ENCODE results near the gene SORCS2.

DNA sequence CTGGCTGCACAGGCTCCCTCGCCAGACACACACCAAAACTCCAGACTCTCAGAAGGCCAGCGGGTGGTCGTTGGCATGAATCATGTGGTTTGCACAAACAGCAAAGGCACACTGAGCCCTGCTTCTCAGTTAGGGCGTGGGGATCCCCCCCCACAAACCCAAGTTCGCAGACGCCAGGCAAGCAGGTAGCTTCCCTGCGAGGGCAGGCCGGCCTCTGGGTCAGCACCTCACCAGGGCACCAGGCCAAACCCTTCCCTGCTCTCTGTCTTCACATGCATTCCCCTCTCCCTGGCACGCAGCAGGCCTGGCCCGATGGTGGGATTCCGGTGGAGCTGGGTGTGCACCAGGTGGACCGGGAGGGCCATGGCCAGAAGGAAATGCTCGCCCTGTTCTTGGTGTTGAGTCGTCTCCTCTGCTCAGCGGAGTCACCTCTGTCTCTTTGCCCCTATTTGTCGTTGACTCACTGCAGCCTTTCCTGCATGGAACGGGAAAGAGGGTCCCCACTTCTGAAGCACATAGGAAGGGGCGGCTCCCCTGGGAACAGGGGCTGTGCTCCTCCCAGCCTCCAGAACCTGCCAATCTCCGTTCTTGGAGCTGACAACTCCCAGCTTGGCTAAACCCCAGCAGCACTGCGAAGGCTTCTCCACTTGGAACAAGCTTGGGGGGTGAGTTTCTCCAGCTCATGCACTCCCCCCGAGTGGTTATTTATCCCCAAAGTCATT is 51.4 kb downstream of the SORCS2 start:
- TF ChIP-seq EZH2phosphoT487 (IDR thresholded peaks at IDR 0.05; ENCODE audit: borderline replicate concordance, low read depth) (no peak), TAF1 (IDR thresholded peaks at IDR 0.05; ENCODE audit: borderline replicate concordance, low read depth, low read length) (no peak), POLR2AphosphoS5 (IDR thresholded peaks at IDR 0.05; ENCODE audit: low read depth, low read length) (no peak), NFIC (IDR thresholded peaks at IDR 0.05; ENCODE audit: borderline replicate concordance) (no peak), JUND (IDR thresholded peaks at IDR 0.05) (no peak), TEAD4 (IDR thresholded peaks at IDR 0.05; ENCODE audit: borderline replicate concordance, insufficient read depth) (no peak), SIN3A (IDR thresholded peaks at IDR 0.05; ENCODE audit: borderline replicate concordance, low read depth, low read length) (no peak), MXI1 (IDR thresholded peaks at IDR 0.05; ENCODE audit: low read depth, low read length) (no peak), RFX5 (IDR thresholded peaks at IDR 0.05; ENCODE audit: low read length) (no peak), FOSL2 (IDR thresholded peaks at IDR 0.05; ENCODE audit: borderline replicate concordance, low read depth) (no peak)
- TF ChIP-seq, protein P1, sequence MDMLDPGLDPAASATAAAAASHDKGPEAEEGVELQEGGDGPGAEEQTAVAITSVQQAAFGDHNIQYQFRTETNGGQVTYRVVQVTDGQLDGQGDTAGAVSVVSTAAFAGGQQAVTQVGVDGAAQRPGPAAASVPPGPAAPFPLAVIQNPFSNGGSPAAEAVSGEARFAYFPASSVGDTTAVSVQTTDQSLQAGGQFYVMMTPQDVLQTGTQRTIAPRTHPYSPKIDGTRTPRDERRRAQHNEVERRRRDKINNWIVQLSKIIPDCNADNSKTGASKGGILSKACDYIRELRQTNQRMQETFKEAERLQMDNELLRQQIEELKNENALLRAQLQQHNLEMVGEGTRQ (IDR thresholded peaks at IDR 0.05; ENCODE audit: borderline replicate concordance, low read depth, low read length) = no peak
- TF ChIP-seq, protein P2, sequence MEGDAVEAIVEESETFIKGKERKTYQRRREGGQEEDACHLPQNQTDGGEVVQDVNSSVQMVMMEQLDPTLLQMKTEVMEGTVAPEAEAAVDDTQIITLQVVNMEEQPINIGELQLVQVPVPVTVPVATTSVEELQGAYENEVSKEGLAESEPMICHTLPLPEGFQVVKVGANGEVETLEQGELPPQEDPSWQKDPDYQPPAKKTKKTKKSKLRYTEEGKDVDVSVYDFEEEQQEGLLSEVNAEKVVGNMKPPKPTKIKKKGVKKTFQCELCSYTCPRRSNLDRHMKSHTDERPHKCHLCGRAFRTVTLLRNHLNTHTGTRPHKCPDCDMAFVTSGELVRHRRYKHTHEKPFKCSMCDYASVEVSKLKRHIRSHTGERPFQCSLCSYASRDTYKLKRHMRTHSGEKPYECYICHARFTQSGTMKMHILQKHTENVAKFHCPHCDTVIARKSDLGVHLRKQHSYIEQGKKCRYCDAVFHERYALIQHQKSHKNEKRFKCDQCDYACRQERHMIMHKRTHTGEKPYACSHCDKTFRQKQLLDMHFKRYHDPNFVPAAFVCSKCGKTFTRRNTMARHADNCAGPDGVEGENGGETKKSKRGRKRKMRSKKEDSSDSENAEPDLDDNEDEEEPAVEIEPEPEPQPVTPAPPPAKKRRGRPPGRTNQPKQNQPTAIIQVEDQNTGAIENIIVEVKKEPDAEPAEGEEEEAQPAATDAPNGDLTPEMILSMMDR (IDR thresholded peaks at IDR 0.05) = no peak

All from SK-N-SH (cell line).